ENCODE data around the gene SEC31B. TPM values are rescaled to one million over a fixed set of nuclear protein-coding genes. Genes with fewer than 3 reads are reported as not detected.

The SEC31B gene
- total RNA-seq, 1 donor = 5.4 TPM

GRCh38 chr10:100447663-100448062 lies 72.0 kb downstream of the SEC31B start:
- H3K79me2 ChIP-seq (ENCODE audit: insufficient read depth, low read length) = no peaks in the 10 kb centered on the region
- DNase-seq (ENCODE audit: insufficient read length, low spot score, missing footprints) = no peak
- no peaks in the 10 kb centered on the region for H3K9me3 ChIP-seq (ENCODE audit: low read depth, low read length)
- H3K4me3 ChIP-seq (ENCODE audit: insufficient read depth, low read length) = no peak overlapping the region
- H3K4me1 ChIP-seq (ENCODE audit: insufficient read depth, low read length) = no peaks in the 10 kb centered on the region
- no peak overlapping the region for H3K4me2 ChIP-seq (ENCODE audit: insufficient read depth, low read length)
- no peak for TF ChIP-seq CTCF (IDR thresholded peaks at IDR 0.05; ENCODE audit: extremely low read depth, low read depth, low read length)
- peaks cover 2% of the 10 kb centered on the region for H3K27me3 ChIP-seq (ENCODE audit: insufficient read depth, low read length)
- no peak overlapping the region for H2AFZ ChIP-seq (ENCODE audit: low read length)
- H3K27ac ChIP-seq (ENCODE audit: low read depth, low read length) = no peak overlapping the region
- H3K36me3 ChIP-seq (ENCODE audit: insufficient read depth, low read length) = no peaks in the 10 kb centered on the region
- H4K20me1 ChIP-seq (ENCODE audit: insufficient read depth, low read length) = no peaks in the 10 kb centered on the region

GRCh38 chr10:100446130-100446761 lies 73.4 kb downstream of the SEC31B start:
- TF ChIP-seq CTCF (IDR thresholded peaks at IDR 0.05; ENCODE audit: extremely low read depth, low read depth, low read length) = no peak
- no peaks in the 10 kb centered on the region for H4K20me1 ChIP-seq (ENCODE audit: insufficient read depth, low read length)
- H3K27me3 ChIP-seq (ENCODE audit: insufficient read depth, low read length) = peaks cover 2% of the 10 kb centered on the region
- H2AFZ ChIP-seq (ENCODE audit: low read length) = no peak overlapping the region
- no peak overlapping the region for H3K27ac ChIP-seq (ENCODE audit: low read depth, low read length)
- no peak for DNase-seq (ENCODE audit: insufficient read length, low spot score, missing footprints)
- H3K9me3 ChIP-seq (ENCODE audit: low read depth, low read length) = no peaks in the 10 kb centered on the region
- H3K4me1 ChIP-seq (ENCODE audit: insufficient read depth, low read length) = no peaks in the 10 kb centered on the region
- no peaks in the 10 kb centered on the region for H3K36me3 ChIP-seq (ENCODE audit: insufficient read depth, low read length)
- H3K4me3 ChIP-seq (ENCODE audit: insufficient read depth, low read length) = no peak overlapping the region
- no peaks in the 10 kb centered on the region for H3K79me2 ChIP-seq (ENCODE audit: insufficient read depth, low read length)
- no peak overlapping the region for H3K4me2 ChIP-seq (ENCODE audit: insufficient read depth, low read length)

- Histone ChIP-seq H3K4me1 (ENCODE audit: insufficient read depth, low read length) (no peaks in the 10 kb centered on the region), H3K27ac (ENCODE audit: low read depth, low read length) (no peak overlapping the region), H4K20me1 (ENCODE audit: insufficient read depth, low read length) (no peaks in the 10 kb centered on the region), H3K27me3 (ENCODE audit: insufficient read depth, low read length) (peaks cover 2% of the 10 kb centered on the region), H2AFZ (ENCODE audit: low read length) (no peak overlapping the region), H3K4me2 (ENCODE audit: insufficient read depth, low read length) (no peak overlapping the region), H3K36me3 (ENCODE audit: insufficient read depth, low read length) (no peaks in the 10 kb centered on the region), H3K4me3 (ENCODE audit: insufficient read depth, low read length) (no peak overlapping the region), H3K9me3 (ENCODE audit: low read depth, low read length) (no peaks in the 10 kb centered on the region), H3K79me2 (ENCODE audit: insufficient read depth, low read length) (no peaks in the 10 kb centered on the region)
- no peak for DNase-seq (ENCODE audit: insufficient read length, low spot score, missing footprints)
- no peak for TF ChIP-seq CTCF (IDR thresholded peaks at IDR 0.05; ENCODE audit: extremely low read depth, low read depth, low read length)
Measured at GRCh38 chr10:100442548-100442947, 77.1 kb downstream of the SEC31B start.

- H3K79me2 ChIP-seq (ENCODE audit: insufficient read depth, low read length) = no peaks in the 10 kb centered on the region
- DNase-seq (ENCODE audit: insufficient read length, low spot score, missing footprints) = no peak
- H3K27ac ChIP-seq (ENCODE audit: low read depth, low read length) = no peak overlapping the region
- H4K20me1 ChIP-seq (ENCODE audit: insufficient read depth, low read length) = no peaks in the 10 kb centered on the region
- H3K36me3 ChIP-seq (ENCODE audit: insufficient read depth, low read length) = no peaks in the 10 kb centered on the region
- TF ChIP-seq CTCF (IDR thresholded peaks at IDR 0.05; ENCODE audit: extremely low read depth, low read depth, low read length) = no peak
- no peaks in the 10 kb centered on the region for H3K9me3 ChIP-seq (ENCODE audit: low read depth, low read length)
- H3K4me1 ChIP-seq (ENCODE audit: insufficient read depth, low read length) = no peaks in the 10 kb centered on the region
- no peak overlapping the region for H3K4me2 ChIP-seq (ENCODE audit: insufficient read depth, low read length)
- H2AFZ ChIP-seq (ENCODE audit: low read length) = no peak overlapping the region
- no peaks in the 10 kb centered on the region for H3K27me3 ChIP-seq (ENCODE audit: insufficient read depth, low read length)
- no peak overlapping the region for H3K4me3 ChIP-seq (ENCODE audit: insufficient read depth, low read length)
Measured at GRCh38 chr10:100438674-100439315, 80.9 kb downstream of the SEC31B start.

Measured in osteoblast (primary cell).